Liver (tissue), 3 donors: ENCODE measurements around the gene CD84.

Source experiments
- CTCF ChIP-seq: fragments of 150-350 bp; IDR thresholded peaks from 2 replicates; pipeline ENCODE4 v1.5.1; 2017; ENCODE audit warnings: improper control_type of control experiment, low read depth, low read length; ENCODE audit not compliant: missing input control
- EGR1 ChIP-seq, 2 donors: IDR thresholded peaks; 2 replicates each; pipeline ENCODE4 v1.6.1; 2016 to 2018; ENCODE audit warnings: antibody characterized with exemption in 2 of 2, low read depth in 2 of 2
- FOXA1 ChIP-seq: IDR thresholded peaks from 2 replicates; pipeline ENCODE4 v1.6.1; 2016; ENCODE audit warnings: antibody characterized with exemption
- RAD21 ChIP-seq, 2 donors: IDR thresholded peaks; 2 replicates each; pipeline ENCODE4 v1.6.1; 2016; ENCODE audit warnings: antibody characterized with exemption in 2 of 2, mild to moderate bottlenecking in 2 of 2
- ZBTB33 ChIP-seq: IDR thresholded peaks from 2 replicates; pipeline ENCODE4 v1.6.1; 2016; ENCODE audit warnings: antibody characterized with exemption
- donor health status: healthy.
- donor health status: healthy.

GRCh38 chr1:160624464-160624863, 45.2 kb upstream of the CD84 start:
- no peak for TF ChIP-seq RAD21 (IDR thresholded peaks at IDR 0.05)
- TF ChIP-seq EGR1 (IDR thresholded peaks at IDR 0.05; ENCODE audit: low read depth in 2 of 2) = no peak
- TF ChIP-seq FOXA1 = no peak
- no peak for TF ChIP-seq CTCF
- no peak for TF ChIP-seq ZBTB33
